ENCODE results near the gene MSH2.
"Not testable (repeated sequence)": the region's sequence is repeated elsewhere in the genome, so short reads cannot be mapped to it uniquely, and the experiment has no call there.

Gene MSH2

DNA sequence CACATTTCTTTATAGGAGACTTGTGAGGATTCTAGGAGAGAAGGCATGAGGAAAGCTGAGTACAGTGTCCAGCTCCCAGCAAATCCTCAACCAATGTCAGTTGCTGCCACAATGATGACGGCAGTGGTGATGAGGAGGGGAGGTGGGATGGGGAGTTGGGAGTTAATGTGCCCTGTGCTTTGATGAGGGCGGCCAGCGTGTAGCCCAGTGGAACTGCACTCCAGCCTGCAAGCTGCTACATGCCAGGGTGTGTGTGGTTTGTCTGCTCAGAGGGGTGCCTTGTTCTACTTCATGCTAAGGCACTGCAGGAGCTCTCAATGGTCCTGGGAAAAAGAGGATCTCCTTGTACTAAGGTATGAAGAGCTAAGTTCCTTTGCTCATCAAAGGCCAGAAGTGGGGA is 96.1 kb downstream of the MSH2 start:
- Histone ChIP-seq H3K27ac (ENCODE audit: low read depth, low read length) (no peak overlapping the region), H3K4me1 (ENCODE audit: insufficient read depth, low read length) (no peaks in the 10 kb centered on the region), H3K27me3 (ENCODE audit: insufficient read depth, low read length) (no peaks in the 10 kb centered on the region), H3K4me3 (ENCODE audit: low read length) (no peak overlapping the region), H3K36me3 (ENCODE audit: insufficient read depth, low read length) (no peaks in the 10 kb centered on the region), H3K9ac (ENCODE audit: low read depth, low read length) (no peak overlapping the region), H3K9me3 (ENCODE audit: insufficient read depth, low read depth, low read length) (peaks cover 19% of the 10 kb centered on the region)
- WGBS = 89% methylated on average over 3 of the region's 3 CpGs

DNA sequence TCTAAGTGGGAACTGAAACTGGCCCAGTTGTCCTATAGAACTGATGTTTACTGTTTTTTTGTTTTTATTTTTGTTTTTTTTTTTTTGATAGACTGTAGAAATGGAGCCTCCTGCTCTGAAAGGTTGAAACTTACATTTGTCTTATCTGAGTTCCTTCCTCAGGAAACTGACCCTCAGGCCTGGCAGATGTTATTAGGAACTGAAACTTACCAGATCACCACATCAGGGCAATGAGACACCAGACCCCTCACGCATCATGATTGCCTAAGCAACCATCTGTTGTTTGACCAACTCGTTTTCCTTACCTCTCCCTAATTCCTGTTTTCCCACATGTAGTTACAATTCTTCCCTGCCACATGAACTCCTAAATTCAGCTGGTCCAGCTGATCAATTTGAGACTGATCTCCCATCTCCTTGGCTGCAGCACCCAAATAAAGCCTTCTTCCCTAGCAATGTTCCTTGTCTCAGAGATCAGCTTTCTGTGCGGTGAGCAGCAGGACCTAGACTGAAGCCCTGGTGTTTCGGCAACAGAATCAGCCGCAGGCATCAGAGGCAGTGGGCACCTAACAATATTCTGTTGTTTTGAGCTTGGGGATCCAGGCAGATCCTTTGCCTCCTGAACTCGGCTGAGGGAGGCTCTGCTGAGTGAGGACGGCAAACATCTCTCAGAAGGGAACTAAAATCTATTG is 96.8 kb downstream of the MSH2 start:
- no peak overlapping the region for H3K9ac ChIP-seq (ENCODE audit: low read depth, low read length)
- H3K27ac ChIP-seq (ENCODE audit: low read depth, low read length) = no peak overlapping the region
- H3K4me1 ChIP-seq (ENCODE audit: insufficient read depth, low read length) = no peaks in the 10 kb centered on the region
- no peak overlapping the region for H3K4me3 ChIP-seq (ENCODE audit: low read length)
- WGBS = 93% methylated on average over 7 of the region's 7 CpGs
- H3K9me3 ChIP-seq (ENCODE audit: insufficient read depth, low read depth, low read length) = peaks cover 21% of the 10 kb centered on the region
- H3K36me3 ChIP-seq (ENCODE audit: insufficient read depth, low read length) = no peaks in the 10 kb centered on the region
- no peaks in the 10 kb centered on the region for H3K27me3 ChIP-seq (ENCODE audit: insufficient read depth, low read length)

DNA sequence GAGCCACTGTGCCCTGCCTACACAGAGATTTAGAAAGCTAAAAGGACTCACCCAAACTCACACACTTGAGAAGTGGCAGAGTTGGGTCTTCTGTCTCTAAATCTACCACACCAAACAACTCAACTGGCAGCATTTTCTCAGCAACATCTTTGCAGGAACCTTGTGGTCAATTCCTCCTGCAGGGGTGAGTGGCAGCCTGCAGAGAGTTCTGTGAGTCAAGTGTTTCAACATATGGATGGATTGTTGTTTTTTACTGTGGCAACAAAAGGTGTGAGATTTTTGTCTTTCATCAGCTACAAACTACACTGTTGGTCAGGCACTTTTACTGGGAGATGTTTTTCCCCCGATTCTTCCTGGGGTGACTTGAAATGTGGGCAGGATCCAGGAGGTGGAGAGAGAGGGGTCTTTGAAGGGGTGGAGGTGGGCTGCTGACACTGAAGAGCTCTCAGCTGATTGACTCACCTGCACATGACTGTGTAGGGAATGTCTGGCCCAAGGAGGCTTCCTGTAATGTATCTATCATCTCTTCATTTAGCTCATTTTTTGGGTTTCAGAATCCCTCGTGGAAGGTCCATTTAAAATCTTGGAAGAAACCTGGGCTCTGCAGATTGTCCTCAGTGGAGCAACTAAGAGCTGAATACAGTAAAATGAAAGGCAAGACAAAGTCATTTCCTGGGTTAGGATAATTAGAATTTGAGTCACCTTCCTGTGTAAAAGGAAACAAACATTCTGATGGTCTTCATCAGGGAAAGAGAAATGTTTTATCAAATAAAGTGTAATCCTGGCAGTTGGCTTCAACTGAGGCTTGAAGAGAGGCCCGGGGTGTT is 98.6 kb downstream of the MSH2 start:
- no peaks in the 10 kb centered on the region for H3K27me3 ChIP-seq (ENCODE audit: insufficient read depth, low read length)
- H3K36me3 ChIP-seq (ENCODE audit: insufficient read depth, low read length) = no peaks in the 10 kb centered on the region
- H3K4me1 ChIP-seq (ENCODE audit: insufficient read depth, low read length) = no peaks in the 10 kb centered on the region
- H3K27ac ChIP-seq (ENCODE audit: low read depth, low read length) = no peak overlapping the region
- H3K4me3 ChIP-seq (ENCODE audit: low read length) = no peak overlapping the region
- peaks cover 33% of the 10 kb centered on the region for H3K9me3 ChIP-seq (ENCODE audit: insufficient read depth, low read depth, low read length)
- no peak overlapping the region for H3K9ac ChIP-seq (ENCODE audit: low read depth, low read length)
- 83% methylated on average over 3 of the region's 3 CpGs for WGBS

DNA sequence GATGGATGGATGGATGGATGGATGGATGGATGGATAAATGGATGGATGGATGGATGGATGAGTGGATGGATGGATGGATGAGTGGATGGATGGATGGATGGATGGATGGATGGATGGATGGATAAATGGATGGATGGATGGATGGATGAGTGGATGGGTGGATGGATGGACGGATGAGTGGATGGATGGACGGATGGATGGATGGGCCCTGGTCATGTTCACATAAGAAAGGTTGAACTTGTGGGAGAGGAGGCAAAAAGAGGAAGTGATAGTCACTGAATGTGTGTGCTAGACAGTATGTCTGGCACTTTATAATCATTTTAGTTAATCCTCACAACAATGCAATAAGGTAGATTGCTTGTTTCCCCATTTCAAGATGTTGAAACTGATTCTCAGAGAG is 99.5 kb downstream of the MSH2 start:
- not testable (repeated sequence) for H3K36me3 ChIP-seq (ENCODE audit: insufficient read depth, low read length); H3K27ac ChIP-seq (ENCODE audit: low read depth, low read length); H3K27me3 ChIP-seq (ENCODE audit: insufficient read depth, low read length); H3K4me1 ChIP-seq (ENCODE audit: insufficient read depth, low read length); H3K9ac ChIP-seq (ENCODE audit: low read depth, low read length); H3K4me3 ChIP-seq (ENCODE audit: low read length)
- 92% methylated on average over 2 of the region's 2 CpGs for WGBS
- peaks cover 33% of the 10 kb centered on the region for H3K9me3 ChIP-seq (ENCODE audit: insufficient read depth, low read depth, low read length)

DNA sequence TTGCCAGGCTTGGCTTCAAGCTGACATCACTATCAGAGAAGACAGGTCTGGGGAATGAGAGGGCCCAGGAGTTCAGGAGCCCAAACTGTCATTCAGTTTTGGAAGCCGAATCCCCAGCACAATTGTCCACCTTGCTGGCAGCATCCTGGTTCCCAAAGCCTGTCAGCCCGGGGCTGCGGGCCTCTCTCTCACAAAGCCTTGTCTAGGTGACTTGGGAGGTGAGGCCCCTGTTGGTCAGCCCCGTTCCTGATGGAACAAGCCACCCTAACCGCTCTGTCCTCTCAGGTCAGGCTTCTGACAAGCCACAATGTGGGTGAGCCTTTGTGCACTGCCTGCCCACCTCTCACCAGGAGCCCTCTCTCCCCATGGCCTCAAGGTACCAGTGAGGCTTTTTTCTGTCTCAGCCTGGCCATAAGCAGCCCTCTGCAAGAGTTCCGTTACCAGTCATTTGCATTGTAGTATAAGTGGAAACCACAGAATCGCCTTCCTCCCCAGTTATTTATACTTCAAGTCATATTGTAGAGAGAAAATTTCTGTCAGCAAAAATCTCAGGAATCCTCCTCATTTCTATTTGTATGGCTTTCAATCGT is 100.6 kb downstream of the MSH2 start:
- no peak overlapping the region for H3K4me3 ChIP-seq (ENCODE audit: low read length)
- H3K27ac ChIP-seq (ENCODE audit: low read depth, low read length) = no peak overlapping the region
- WGBS = 96% methylated on average over 8 of the region's 8 CpGs
- no peaks in the 10 kb centered on the region for H3K27me3 ChIP-seq (ENCODE audit: insufficient read depth, low read length)
- H3K4me1 ChIP-seq (ENCODE audit: insufficient read depth, low read length) = no peaks in the 10 kb centered on the region
- no peaks in the 10 kb centered on the region for H3K36me3 ChIP-seq (ENCODE audit: insufficient read depth, low read length)
- peaks cover 32% of the 10 kb centered on the region for H3K9me3 ChIP-seq (ENCODE audit: insufficient read depth, low read depth, low read length)
- H3K9ac ChIP-seq (ENCODE audit: low read depth, low read length) = no peak overlapping the region

DNA sequence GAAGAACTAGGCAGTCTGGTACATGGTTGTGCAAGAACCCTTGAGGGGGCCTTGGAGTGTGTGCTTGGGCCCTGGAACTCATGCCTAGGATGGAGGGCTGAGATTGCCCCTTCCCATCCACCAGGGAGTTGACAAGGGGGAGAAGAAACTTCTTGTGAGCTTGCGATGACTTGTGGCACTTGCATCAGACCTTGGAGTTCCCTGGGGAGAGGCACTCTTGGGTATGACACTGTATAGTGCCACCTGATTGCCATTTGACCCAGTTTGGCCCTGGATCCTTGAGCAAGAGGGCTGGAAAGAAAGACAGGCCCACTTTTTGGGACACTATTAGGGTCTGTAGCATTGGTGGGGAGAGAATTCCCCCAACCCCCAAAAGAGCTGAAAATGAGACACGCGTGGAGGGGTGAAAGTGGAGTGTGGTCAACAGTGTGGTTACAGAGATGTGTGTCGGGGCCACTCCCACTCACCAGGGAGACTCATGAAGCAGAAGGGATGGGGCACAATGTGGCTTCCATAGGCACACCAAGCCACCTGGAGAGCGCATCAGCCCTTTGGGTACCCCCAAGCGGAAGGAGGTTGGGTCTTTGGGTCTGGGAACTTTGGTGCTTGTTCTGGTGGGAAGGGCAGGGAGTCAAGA is 101.3 kb downstream of the MSH2 start:
- Histone ChIP-seq H3K9me3 (ENCODE audit: insufficient read depth, low read depth, low read length) (peaks cover 26% of the 10 kb centered on the region), H3K27ac (ENCODE audit: low read depth, low read length) (no peak overlapping the region)

DNA sequence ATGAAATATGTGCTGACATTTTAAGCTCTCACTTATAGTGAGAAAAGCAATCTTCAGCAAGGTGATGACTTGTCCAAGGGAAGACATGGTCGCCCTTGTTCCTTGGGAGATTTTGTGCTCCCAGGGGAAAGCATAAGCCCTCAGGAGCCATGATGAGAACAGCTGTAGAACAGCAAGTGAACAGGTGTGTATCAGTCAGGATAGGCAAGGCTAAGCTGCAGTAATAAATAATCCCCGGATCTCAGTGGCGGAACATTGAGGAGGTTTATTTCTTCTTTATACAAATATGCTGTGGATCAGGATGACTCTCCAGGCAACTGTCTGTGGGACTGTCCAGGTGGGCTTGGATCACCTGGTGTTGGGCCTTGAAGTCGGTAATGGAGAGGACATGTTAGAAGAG is 103.1 kb downstream of the MSH2 start:
- Histone ChIP-seq H3K9ac (ENCODE audit: low read depth, low read length) (no peak overlapping the region), H3K27me3 (ENCODE audit: insufficient read depth, low read length) (no peaks in the 10 kb centered on the region), H3K4me3 (ENCODE audit: low read length) (no peak overlapping the region), H3K27ac (ENCODE audit: low read depth, low read length) (no peak overlapping the region), H3K36me3 (ENCODE audit: insufficient read depth, low read length) (no peaks in the 10 kb centered on the region), H3K4me1 (ENCODE audit: insufficient read depth, low read length) (no peaks in the 10 kb centered on the region), H3K9me3 (ENCODE audit: insufficient read depth, low read depth, low read length) (peaks cover 14% of the 10 kb centered on the region; the same call in 1 of the 2 replicates)
- 95% methylated on average over 4 of the region's 4 CpGs for WGBS

More for the DNA sequence above, 101.3 kb downstream of the MSH2 start:
- Histone ChIP-seq H3K4me3 (ENCODE audit: low read length) (no peak overlapping the region), H3K9ac (ENCODE audit: low read depth, low read length) (no peak overlapping the region), H3K4me1 (ENCODE audit: insufficient read depth, low read length) (no peaks in the 10 kb centered on the region), H3K27me3 (ENCODE audit: insufficient read depth, low read length) (no peaks in the 10 kb centered on the region), H3K36me3 (ENCODE audit: insufficient read depth, low read length) (no peaks in the 10 kb centered on the region)
- WGBS = 95% methylated on average over 6 of the region's 6 CpGs

DNA sequence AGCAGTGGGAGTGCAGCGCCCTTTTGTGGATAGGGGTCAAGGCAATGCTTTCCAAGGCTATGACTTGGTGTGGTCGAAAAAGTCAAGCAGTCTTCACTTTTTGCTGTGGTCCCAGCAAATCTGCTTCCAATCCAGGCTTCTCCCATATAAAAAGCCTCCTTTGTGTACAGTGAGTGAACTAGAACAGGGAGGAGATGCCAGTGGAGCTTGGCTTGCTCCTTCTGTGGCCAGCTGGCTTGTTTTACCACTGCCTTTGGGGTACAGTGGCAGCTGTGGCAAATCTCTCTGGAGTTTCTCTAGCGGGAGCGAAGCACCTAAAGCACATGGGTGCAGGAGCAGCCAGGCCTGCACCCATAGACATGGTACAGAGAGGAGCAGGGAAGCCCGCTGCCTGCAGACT is 103.5 kb downstream of the MSH2 start:
- H3K27me3 ChIP-seq (ENCODE audit: insufficient read depth, low read length) = no peaks in the 10 kb centered on the region
- 95% methylated on average over 5 of the region's 5 CpGs for WGBS
- H3K9ac ChIP-seq (ENCODE audit: low read depth, low read length) = no peak overlapping the region
- H3K36me3 ChIP-seq (ENCODE audit: insufficient read depth, low read length) = no peaks in the 10 kb centered on the region
- H3K9me3 ChIP-seq (ENCODE audit: insufficient read depth, low read depth, low read length) = peaks cover 14% of the 10 kb centered on the region; the same call in 1 of the 2 replicates
- no peak overlapping the region for H3K4me3 ChIP-seq (ENCODE audit: low read length)
- no peaks in the 10 kb centered on the region for H3K4me1 ChIP-seq (ENCODE audit: insufficient read depth, low read length)
- H3K27ac ChIP-seq (ENCODE audit: low read depth, low read length) = no peak overlapping the region

DNA sequence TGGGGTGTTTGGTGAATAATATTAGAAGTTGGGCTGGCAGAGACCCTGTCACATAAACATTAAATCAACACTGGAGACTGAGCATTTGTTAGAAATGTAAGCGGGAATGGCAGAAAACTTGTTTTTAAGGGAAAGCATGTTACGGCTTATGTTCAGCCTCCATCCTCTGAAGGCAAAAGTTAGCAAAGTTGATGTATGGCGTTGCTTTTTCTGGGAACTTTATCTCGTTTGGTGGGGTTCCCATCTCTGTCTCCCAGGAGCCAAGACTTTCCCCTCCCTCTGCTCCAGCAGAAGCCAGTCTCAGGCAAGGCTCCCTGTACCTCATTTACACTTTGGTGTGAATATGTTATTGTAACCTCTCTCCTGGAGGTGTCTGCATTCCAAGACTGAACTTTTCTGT is 105.1 kb downstream of the MSH2 start:
- no peak overlapping the region for H3K27ac ChIP-seq (ENCODE audit: low read depth, low read length)
- H3K4me3 ChIP-seq (ENCODE audit: low read length) = no peak overlapping the region
- WGBS = 88% methylated on average over 4 of the region's 4 CpGs
- H3K4me1 ChIP-seq (ENCODE audit: insufficient read depth, low read length) = no peaks in the 10 kb centered on the region
- peaks cover 14% of the 10 kb centered on the region; the same call in 1 of the 2 replicates for H3K9me3 ChIP-seq (ENCODE audit: insufficient read depth, low read depth, low read length)
- no peaks in the 10 kb centered on the region for H3K36me3 ChIP-seq (ENCODE audit: insufficient read depth, low read length)
- H3K9ac ChIP-seq (ENCODE audit: low read depth, low read length) = no peak overlapping the region
- no peaks in the 10 kb centered on the region for H3K27me3 ChIP-seq (ENCODE audit: insufficient read depth, low read length)

DNA sequence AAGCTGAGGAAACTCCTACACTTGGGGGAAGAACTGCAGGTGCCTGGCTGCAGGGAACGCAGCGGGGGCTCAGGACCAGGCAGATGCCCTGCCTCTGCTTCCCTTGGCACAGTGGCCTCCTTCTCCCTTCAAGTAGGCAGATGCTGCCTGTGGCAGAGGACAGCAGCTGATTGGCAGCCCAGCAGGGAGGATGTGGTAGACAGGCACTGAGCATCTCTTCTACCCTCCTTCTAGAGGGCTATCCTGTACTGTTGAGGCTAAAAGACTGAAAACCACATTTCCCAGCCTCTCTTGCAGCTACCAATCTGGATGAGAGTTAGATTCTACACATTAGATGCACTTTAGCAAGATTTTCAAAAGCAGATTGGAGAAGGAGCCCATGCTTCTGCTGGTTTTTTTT is 105.7 kb downstream of the MSH2 start:
- H3K27ac ChIP-seq (ENCODE audit: low read depth, low read length) = no peak overlapping the region
- no peak overlapping the region for H3K4me3 ChIP-seq (ENCODE audit: low read length)
- H3K27me3 ChIP-seq (ENCODE audit: insufficient read depth, low read length) = no peaks in the 10 kb centered on the region
- no peaks in the 10 kb centered on the region for H3K4me1 ChIP-seq (ENCODE audit: insufficient read depth, low read length)
- no peak overlapping the region for H3K9ac ChIP-seq (ENCODE audit: low read depth, low read length)
- 96% methylated on average over 2 of the region's 2 CpGs for WGBS
- no peaks in the 10 kb centered on the region for H3K36me3 ChIP-seq (ENCODE audit: insufficient read depth, low read length)
- peaks cover 14% of the 10 kb centered on the region; the same call in 1 of the 2 replicates for H3K9me3 ChIP-seq (ENCODE audit: insufficient read depth, low read depth, low read length)

DNA sequence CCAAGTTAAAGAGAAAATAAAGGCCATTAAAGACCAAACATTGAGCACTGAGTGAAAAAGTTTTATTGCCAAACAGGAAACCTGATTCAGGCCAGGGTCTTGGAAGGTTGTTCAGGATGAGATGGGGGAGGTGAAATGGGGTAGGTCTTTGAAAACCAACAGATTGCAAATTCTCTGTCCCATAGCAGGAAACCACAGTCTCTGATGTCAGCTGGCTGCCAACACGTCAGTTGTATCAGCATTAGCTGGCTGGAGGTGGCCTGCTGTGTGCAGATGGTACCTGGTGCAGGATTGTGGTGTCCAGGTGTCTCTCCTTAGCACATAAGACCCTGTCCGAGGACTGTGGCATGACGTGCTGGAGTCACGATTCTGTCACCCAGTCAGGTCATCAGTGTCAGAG is 106.3 kb downstream of the MSH2 start:
- H3K36me3 ChIP-seq (ENCODE audit: insufficient read depth, low read length) = no peaks in the 10 kb centered on the region
- no peak overlapping the region for H3K4me3 ChIP-seq (ENCODE audit: low read length)
- 91% methylated on average over 4 of the region's 4 CpGs for WGBS
- peaks cover 14% of the 10 kb centered on the region; the same call in 1 of the 2 replicates for H3K9me3 ChIP-seq (ENCODE audit: insufficient read depth, low read depth, low read length)
- no peak overlapping the region for H3K9ac ChIP-seq (ENCODE audit: low read depth, low read length)
- H3K27ac ChIP-seq (ENCODE audit: low read depth, low read length) = no peak overlapping the region
- no peaks in the 10 kb centered on the region for H3K27me3 ChIP-seq (ENCODE audit: insufficient read depth, low read length)
- H3K4me1 ChIP-seq (ENCODE audit: insufficient read depth, low read length) = no peaks in the 10 kb centered on the region

All from HUES64 (cell line).